Measurements from ENCODE around the gene MCHR1.
"Not testable (repeated sequence)": the region's sequence is repeated elsewhere in the genome, so short reads cannot be mapped to it uniquely, and the experiment has no call there.

Gene MCHR1

GRCh38 chr22:40701274-40701673 lies 22.0 kb downstream of the MCHR1 start:
- FAIRE-seq = no peak

GRCh38 chr22:40703174-40703573 lies 23.9 kb downstream of the MCHR1 start:
- no peak for FAIRE-seq

- no peak for FAIRE-seq
These were observed 24.5 kb downstream of the MCHR1 start for GRCh38 chr22:40703736-40704135.

- no peak for FAIRE-seq
These were observed 26.8 kb downstream of the MCHR1 start for GRCh38 chr22:40705918-40706682.

- no peak for FAIRE-seq
These were observed 27.9 kb downstream of the MCHR1 start for GRCh38 chr22:40707154-40707553.

GRCh38 chr22:40708177-40708576 lies 28.9 kb downstream of the MCHR1 start:
- FAIRE-seq = no peak

GRCh38 chr22:40709752-40710413 lies 30.6 kb downstream of the MCHR1 start:
- peak; percentile 9 for FAIRE-seq

- no peak for FAIRE-seq
These were observed 33.0 kb downstream of the MCHR1 start for GRCh38 chr22:40712311-40712710.

GRCh38 chr22:40714499-40715337 lies 35.4 kb downstream of the MCHR1 start:
- FAIRE-seq = no peak

- FAIRE-seq = no peak
These were observed 36.8 kb downstream of the MCHR1 start for GRCh38 chr22:40716116-40716515.

GRCh38 chr22:40717657-40718056 lies 38.4 kb downstream of the MCHR1 start:
- FAIRE-seq = not testable (repeated sequence)

GRCh38 chr22:40718250-40719204 lies 39.2 kb downstream of the MCHR1 start:
- no peak for FAIRE-seq

- FAIRE-seq = no peak
These were observed 40.3 kb downstream of the MCHR1 start for GRCh38 chr22:40719599-40719998.

GRCh38 chr22:40720156-40720537 lies 40.9 kb downstream of the MCHR1 start:
- FAIRE-seq = not testable (repeated sequence)

GRCh38 chr22:40720538-40721256 lies 41.4 kb downstream of the MCHR1 start:
- peak; percentile 24 for FAIRE-seq

GRCh38 chr22:40721266-40721665 lies 42.0 kb downstream of the MCHR1 start:
- peak; percentile 98 for FAIRE-seq

GRCh38 chr22:40723396-40723933 lies 44.2 kb downstream of the MCHR1 start:
- FAIRE-seq = no peak

GRCh38 chr22:40726514-40726913 lies 47.2 kb downstream of the MCHR1 start:
- no peak for FAIRE-seq

GRCh38 chr22:40727070-40727963 lies 48.0 kb downstream of the MCHR1 start:
- peak; percentile 89 for FAIRE-seq

- no peak for FAIRE-seq
These were observed 48.8 kb downstream of the MCHR1 start for GRCh38 chr22:40727964-40728615.

Data from islet of Langerhans (tissue), 1 donor.